ENCODE measurements around the gene CREB3L1.

Gene CREB3L1

GRCh38 chr11:46275964-46276641 is 1.4 kb upstream of the CREB3L1 start:
- DNase-seq: no peak

GRCh38 chr11:46277313-46277621 is 195 bp upstream of the CREB3L1 start:
- no peak for DNase-seq

- DNase-seq: peak; percentile 72
Observed at GRCh38 chr11:46278387-46279125, 1.1 kb downstream of the CREB3L1 start.

- peak; percentile 89 for DNase-seq
Observed at GRCh38 chr11:46279126-46280099, 2.0 kb downstream of the CREB3L1 start.

- no peak for DNase-seq
Observed at GRCh38 chr11:46280706-46281105, 3.2 kb downstream of the CREB3L1 start.

GRCh38 chr11:46281371-46281831 is 3.9 kb downstream of the CREB3L1 start:
- peak; percentile 71 for DNase-seq

- DNase-seq: no peak
Observed at GRCh38 chr11:46285173-46285572, 7.7 kb downstream of the CREB3L1 start.

GRCh38 chr11:46285594-46286033 is 8.2 kb downstream of the CREB3L1 start:
- DNase-seq: peak; percentile 47

- no peak for DNase-seq
Observed at GRCh38 chr11:46286789-46287188, 9.3 kb downstream of the CREB3L1 start.

GRCh38 chr11:46288451-46288850 is 11.0 kb downstream of the CREB3L1 start:
- no peak for DNase-seq

- no peak for DNase-seq
Observed at GRCh38 chr11:46290011-46290410, 12.5 kb downstream of the CREB3L1 start.

GRCh38 chr11:46290598-46291309 is 13.3 kb downstream of the CREB3L1 start:
- DNase-seq: peak; percentile 94

GRCh38 chr11:46291441-46292150 is 14.1 kb downstream of the CREB3L1 start:
- DNase-seq: peak; percentile 70

GRCh38 chr11:46293066-46293465 is 15.6 kb downstream of the CREB3L1 start:
- no peak for DNase-seq

GRCh38 chr11:46293641-46294103 is 16.2 kb downstream of the CREB3L1 start:
- peak; percentile 33 for DNase-seq

- peak; percentile 82 for DNase-seq
Observed at GRCh38 chr11:46294365-46295309, 17.2 kb downstream of the CREB3L1 start.

GRCh38 chr11:46295312-46296058 is 18.0 kb downstream of the CREB3L1 start:
- DNase-seq: peak; percentile 90

- DNase-seq: no peak
Observed at GRCh38 chr11:46296059-46296527, 18.6 kb downstream of the CREB3L1 start.

Data from femur (tissue), 1 donor.